GM18867 (cell line): ENCODE measurements around the gene RPS18.

Source experiments
- ATAC-seq: cut with Tn5 transposase; IDR thresholded peaks from one replicate; pipeline ENCODE4 v1.9.1; 2021; ENCODE audit warnings: mild to moderate bottlenecking, moderate library complexity; ENCODE audit not compliant: unreplicated experiment

The RPS18 gene

DNA sequence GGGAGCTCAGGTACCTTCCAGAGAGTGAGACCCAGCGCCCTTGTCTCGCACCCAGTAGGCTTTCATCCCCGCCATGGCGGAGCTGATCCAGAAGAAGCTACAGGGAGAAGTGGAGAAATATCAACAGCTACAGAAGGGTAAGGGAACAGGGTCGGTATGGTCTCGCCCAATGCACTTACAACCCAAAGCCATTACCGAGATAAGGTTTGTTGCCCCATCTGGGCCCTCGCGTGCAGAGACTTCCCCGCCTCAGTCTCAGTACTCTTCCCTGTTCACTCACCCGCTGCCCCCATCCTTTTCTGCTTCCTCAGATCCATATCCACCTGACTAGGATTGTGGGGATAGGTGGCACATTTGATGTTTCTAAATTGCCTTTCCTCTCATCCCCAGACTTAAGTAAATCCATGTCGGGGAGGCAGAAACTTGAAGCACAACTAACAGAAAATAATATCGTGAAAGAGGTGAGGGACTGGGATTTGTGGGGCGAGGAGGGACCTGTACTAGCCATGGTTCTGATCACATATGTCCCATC, 18.0 kb downstream of the RPS18 start:
- peak; percentile 1 for ATAC-seq

DNA sequence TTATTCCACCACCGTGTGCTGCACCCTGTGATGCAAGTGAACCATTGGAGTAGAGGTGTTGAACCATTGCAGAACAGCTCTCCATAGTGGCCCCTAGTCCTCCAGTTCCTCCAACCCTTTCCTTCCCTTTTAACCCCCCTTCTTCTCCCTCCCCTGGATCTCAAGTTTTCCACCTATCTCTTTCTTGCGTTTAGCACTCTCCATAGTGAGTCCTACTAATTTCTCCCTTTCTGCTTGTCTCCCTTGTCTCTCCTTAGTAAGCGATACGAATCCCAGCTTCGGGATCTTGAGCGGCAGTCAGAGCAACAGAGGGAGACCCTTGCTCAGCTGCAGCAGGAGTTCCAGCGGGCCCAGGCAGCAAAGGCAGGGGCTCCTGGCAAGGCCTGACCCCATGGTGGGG, 18.6 kb downstream of the RPS18 start:
- ATAC-seq: no peak

- no peak for ATAC-seq
Measured at GRCh38 chr6:33292996-33293682, 21.3 kb downstream of the RPS18 start.

DNA sequence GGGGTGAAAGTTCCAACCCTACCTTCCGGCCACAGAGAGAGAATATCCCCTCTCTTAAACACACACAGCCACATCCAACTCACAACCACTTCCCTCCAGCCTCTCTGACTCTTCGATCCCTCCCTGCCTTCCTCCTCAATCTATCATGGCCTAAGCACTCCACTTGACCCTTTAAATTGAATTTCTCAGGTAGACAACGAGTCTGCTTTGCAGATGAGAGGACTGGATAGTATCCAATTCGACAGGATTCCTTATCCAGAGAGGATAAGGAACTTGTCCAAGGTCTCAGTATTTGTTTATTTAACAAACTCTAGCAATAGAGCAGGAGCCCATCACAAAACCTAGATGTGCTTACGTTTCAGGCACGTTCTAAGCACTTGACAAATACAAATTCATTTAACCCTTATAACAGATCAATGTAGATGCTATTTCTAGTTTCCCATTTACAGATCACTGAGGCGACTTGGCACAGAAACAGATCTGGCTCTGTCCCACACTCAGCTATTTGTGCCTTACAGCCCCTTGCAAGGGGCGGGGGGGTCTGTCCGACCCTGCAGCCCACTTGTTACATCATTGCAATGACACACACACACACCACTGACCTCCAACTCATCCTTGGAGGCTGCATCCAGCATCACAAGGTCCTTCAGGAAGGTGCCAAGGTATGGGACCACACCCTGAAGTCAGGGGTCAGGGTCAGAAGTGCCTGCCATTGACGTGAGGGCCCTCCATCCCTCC, 22.4 kb downstream of the RPS18 start:
- no peak for ATAC-seq

DNA sequence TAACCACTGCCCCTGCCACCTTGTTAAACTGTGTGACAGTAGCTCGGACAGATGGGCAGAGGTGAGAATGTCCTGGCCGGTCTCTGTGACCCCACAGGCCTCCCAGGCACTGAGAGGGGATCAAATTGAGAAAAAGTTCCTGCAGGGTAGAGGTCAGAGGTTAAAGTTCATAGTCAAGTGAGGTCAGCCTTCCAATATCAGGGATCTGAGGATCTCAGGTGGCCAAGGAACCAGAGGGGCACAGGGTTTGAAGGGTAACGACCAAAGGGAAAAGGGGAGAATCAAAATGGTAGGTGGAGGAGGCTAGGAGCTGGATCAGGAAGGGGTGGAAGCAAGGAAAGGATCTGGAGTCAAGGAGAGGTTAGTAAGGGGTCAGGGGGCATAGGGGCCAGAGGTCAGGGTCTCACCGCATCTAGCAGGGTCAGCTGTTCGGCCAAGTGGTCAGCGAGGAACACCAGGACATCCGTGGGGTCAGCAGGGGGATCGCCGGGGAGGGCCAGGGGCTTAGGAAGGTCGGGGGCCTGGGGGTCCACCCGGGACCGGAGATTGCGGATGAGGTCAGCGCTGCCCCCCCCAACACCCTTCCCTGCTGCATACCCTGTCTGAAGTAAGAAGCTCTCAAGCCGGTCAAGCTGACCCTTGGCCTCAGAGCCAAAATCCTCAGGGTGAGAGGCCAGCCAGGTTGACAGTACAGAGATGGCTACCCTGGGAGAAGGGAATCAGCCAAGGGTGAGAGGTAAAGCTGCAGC, 23.9 kb downstream of the RPS18 start:
- ATAC-seq: no peak

- ATAC-seq: no peak
Measured at GRCh38 chr6:33296797-33297405, 25.0 kb downstream of the RPS18 start.

DNA sequence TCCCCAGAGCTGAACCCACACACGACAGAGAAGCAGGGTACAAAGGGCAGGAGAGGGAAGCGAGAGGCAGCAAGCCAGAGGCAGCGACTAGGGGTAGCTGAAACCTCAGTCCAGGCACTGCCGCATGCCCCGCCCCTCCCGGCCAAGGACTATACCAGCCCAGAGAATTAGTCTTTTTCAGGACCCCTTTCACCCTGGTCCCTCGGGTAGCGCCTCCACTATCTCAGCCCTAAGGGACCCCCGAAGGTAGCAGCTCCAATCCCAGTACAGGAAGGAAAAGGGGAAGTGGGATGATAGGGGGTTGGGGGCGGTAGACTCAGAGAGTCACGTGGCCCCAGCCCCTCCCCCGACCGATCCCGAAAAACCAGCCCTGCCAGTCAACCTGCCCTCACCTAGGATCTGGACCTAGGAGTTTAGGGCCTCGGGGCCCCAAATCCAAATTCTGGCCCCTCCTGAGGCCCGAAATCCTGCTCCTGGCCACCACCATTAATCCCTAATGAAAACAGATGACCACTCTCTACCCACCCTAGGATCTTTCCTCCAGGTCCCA, 25.6 kb downstream of the RPS18 start:
- ATAC-seq: no peak

- ATAC-seq: no peak
Measured at GRCh38 chr6:33297956-33298772, 26.3 kb downstream of the RPS18 start.

DNA sequence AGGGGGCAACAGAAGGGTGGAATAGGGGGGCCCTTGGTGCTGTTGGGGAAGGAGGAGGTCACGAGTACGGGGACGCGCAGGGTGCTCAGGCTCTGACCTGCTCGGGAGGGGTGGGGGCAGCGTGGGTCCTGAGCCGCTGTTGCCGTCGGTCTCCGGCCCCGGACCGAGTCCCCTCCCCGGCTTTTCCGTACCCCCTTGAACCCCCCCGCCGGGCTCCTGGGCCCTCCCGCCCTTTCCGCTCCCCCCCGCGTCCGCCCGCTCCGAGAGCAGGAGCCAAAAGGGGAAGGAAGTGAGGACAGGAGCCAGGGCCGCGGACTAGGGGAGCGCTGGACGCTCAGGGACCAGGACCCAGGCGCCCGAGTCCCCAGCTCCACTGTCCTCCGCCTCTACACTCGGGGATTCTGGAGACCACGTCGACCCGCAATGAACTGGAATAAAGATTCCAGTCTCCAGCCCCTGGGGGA, 26.9 kb downstream of the RPS18 start, which contains the start of gene RGL2:
Gene RGL2, minus strand, starts transcription at position 170 of the 464 bp plus-strand sequence. CDS start 332 bp downstream, outside the sequence.
- peak; percentile 31 for ATAC-seq

DNA sequence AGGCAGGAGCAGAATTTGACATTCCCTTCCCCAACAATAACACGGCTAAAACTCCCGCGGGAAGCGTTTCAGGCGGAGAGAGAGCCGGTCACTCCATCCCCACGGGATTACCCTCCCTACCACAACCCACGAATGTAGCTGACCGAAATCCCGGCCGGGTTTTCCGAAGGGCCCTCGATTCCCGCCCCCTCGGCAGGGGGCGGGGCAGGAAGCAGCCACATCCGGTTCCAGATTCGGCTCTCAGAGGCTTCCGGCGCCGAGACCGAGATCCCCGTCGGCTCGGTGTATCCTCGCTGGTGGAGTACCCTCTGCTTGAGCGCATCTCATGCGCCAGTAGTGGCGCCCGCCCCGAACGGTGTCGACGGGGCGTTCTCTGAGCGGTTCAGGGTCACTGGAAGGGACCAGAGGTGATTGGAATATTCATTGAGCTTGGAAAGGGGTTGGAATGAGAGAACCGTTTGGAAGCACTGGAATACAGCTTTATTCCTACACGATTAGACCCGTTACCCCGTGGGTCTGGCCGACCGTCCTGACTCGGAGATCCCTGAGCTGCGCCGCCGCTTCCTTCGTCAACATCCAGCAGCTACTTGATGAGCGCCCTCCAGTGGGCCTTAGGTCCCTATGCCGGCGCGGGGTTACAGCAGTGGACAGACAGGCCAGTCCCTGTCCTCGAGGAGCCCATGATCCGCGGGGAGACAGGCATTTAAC, 27.5 kb downstream of the RPS18 start:
- peak; percentile 69 for ATAC-seq

DNA sequence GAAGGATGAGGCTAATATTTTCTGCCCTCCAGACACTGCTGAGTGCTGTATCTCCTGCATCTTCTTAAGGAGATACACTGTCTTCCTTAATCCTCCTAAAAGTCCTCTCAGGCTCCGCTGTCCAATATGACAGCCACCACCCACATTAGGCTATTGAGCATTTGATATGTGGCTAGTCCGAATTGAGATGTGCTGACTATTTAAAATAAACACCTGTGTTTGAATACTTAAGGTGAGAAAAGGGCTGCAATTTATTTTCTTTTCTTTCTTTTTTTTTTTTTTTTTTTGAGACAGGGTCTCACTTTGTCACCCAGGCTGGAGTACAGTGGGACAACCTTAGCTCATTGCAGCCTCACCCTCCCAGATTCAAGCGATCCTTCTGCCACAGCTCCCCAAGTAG, 30.0 kb downstream of the RPS18 start:
- no peak for ATAC-seq

GRCh38 chr6:33304216-33304615, 32.3 kb downstream of the RPS18 start:
- no peak for ATAC-seq

DNA sequence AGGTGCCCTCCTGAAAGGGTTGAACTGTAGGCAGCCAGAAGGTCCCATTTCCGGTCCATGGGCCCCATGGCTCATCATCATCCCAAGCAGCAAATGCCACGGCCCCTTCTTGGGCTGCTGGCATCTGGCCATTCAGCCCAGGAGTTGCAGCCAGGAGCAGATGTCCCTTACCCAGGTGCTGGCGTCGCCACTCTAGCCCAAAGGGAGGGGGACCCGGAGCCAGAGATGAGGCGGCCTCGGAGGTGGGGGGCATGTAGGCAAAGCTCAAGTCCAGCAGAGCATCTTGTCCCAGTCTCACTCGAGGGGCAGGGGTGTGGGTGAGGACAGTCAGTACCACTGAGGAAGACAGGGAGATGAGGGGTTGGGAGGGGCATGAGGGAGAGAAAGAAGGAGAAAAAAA, 33.2 kb downstream of the RPS18 start:
- ATAC-seq: no peak

GRCh38 chr6:33306356-33306755, 34.5 kb downstream of the RPS18 start:
- ATAC-seq: no peak

DNA sequence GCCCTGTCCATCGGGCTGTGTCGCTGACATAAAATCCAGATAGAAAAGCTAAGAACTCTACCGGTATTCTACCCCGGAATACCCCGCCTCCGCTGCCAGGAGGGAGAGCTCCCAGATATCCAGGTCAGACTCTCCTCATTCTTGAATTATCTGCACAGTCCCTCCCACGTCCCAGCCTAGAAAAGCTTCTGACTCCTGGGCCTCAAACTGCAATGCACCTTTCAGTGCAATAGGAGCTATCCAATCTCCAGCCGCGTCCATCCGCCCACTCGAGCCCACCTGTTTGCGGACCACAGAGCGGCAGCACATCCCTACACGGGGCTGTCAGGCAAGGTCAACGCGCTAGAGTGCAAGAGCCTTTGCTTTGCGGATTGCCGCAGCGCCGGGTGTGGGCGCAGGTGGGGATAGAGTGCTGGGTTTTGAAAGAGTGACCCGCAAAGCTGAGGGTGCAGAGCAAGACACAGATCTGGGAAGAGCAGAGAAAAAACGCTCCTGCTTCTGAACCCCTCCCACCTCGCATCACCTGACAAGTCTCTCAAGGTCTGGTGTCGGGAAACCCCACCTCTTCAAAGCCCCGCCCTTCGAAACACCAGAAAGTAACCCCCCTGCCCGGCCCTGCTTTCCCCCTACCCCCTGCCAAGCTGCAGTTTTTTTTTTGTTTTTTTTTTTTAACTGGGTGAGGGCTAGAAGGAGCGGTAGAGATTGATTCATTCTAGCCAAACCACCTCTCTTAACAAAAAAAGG, 40.7 kb downstream of the RPS18 start:
- peak; percentile 30 for ATAC-seq

GRCh38 chr6:33313105-33313708, 41.3 kb downstream of the RPS18 start:
- ATAC-seq: no peak

DNA sequence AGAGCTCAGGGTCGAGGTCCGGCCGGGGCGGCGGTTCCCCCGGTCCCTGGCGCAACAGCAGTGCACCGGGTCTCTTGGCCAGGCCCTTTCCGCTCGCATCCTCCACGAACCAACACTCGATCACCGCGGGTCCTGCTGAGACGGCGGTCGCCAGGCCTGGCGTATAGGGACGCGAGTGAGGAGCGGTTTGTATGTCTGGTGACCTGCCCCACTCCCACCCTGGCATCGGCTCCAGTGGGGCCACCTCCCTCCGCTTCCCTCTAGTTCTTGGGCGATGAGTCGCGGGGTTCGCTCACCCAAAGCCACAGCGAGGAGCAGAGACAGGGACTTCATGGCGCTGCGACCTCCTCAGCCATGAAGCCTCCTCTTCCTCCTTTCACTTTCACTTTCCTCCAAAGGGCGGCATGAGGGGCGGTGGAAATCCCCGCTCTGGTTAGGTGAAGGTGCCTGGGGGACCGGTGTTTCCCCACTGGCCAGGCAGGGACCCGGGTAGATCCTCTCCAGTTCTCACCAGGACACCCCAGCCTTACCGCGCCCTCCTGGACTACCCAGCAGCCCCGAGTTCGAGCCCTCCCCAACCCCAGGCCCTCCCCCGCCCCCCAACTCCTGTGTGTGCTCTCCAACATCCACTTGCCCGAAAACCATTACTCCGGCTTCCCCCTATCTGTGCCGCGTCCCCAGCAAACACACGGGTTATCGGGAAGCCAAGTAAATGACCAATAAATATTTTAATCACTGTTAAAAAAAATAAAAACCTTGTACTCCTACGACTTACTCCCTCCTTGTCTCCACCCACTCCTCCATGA, 42.0 kb downstream of the RPS18 start, which contains the start of gene TAPBP:
Gene TAPBP, minus strand, starts transcription at position 370 of the 806 bp plus-strand sequence. Its CDS starts 37 bp downstream, at position 333.
- peak; percentile 32 for ATAC-seq
